Measurements from ENCODE around the gene CD99L2. TPM values are rescaled to one million over a fixed set of nuclear protein-coding genes. Genes with fewer than 3 reads are reported as not detected.

CD99L2 gene
- total and polyA plus RNA-seq, 7 experiments from 2014 or later, result 14.3 to 20.4 (median 16.0) TPM

- DNase-seq (no peak), ATAC-seq (no peak)
- no peaks in the 10 kb centered on the region for H3K36me3 ChIP-seq (ENCODE audit: control insufficient read depth in 2 of 3, insufficient read depth in 3 of 3, low read length in 3 of 3)
- no peak overlapping the region for H3K27ac Mint-ChIP-seq
- H3K4me1 ChIP-seq (ENCODE audit: control insufficient read depth in 2 of 2, insufficient read depth in 2 of 2, low read length in 2 of 2), result no peaks in the 10 kb centered on the region
- H3K36me3 Mint-ChIP-seq, result no peaks in the 10 kb centered on the region
- no peaks in the 10 kb centered on the region for H3K9me3 ChIP-seq (ENCODE audit: control insufficient read depth in 2 of 3, low read length in 3 of 3)
- H3K27ac ChIP-seq (ENCODE audit: low read depth, low read length), result no peak overlapping the region
- H3K9me3 Mint-ChIP-seq, result peaks cover 0 to 2% (median 0%) of the 10 kb centered on the region in 11 donors
- peaks cover 0 to 2% (median 0%) of the 10 kb centered on the region in 5 donors for H3K27me3 Mint-ChIP-seq
- no peaks in the 10 kb centered on the region for H3K27me3 ChIP-seq (ENCODE audit: control insufficient read depth in 2 of 2, insufficient read depth in 2 of 2, low read length in 2 of 2)
- no peak overlapping the region for H3K4me3 Mint-ChIP-seq
- H3K4me1 Mint-ChIP-seq, result no peaks in the 10 kb centered on the region
- ChIA-PET CTCF (no interaction called here), POLR2A (no interaction called here)
- intact Hi-C loops (cut with micrococcal nuclease), result no loop called here
- no peak overlapping the region for H3K4me3 ChIP-seq (ENCODE audit: low read length)
Measured at GRCh38 chrX:150935467-150935866, 37.0 kb upstream of the CD99L2 start.

- H3K4me1 ChIP-seq (ENCODE audit: control insufficient read depth in 2 of 2, insufficient read depth in 2 of 2, low read length in 2 of 2), result no peaks in the 10 kb centered on the region
- POLR2A ChIA-PET, result no interaction called here
- no peak overlapping the region for H3K27ac ChIP-seq (ENCODE audit: low read depth, low read length)
- Mint-ChIP-seq H3K4me3 (no peak overlapping the region), H3K36me3 (no peaks in the 10 kb centered on the region), H3K27ac (no peak overlapping the region), H3K27me3 (peaks cover 0 to 2% (median 0%) of the 10 kb centered on the region in 5 donors), H3K9me3 (peaks cover 0 to 2% (median 0%) of the 10 kb centered on the region in 11 donors), H3K4me1 (no peaks in the 10 kb centered on the region)
- H3K27me3 ChIP-seq (ENCODE audit: control insufficient read depth in 2 of 2, insufficient read depth in 2 of 2, low read length in 2 of 2), result no peaks in the 10 kb centered on the region
- CTCF ChIA-PET, result no interaction called here
- no peak for ATAC-seq
- intact Hi-C loops (cut with micrococcal nuclease), result no loop called here
- H3K9me3 ChIP-seq (ENCODE audit: control insufficient read depth in 2 of 3, low read length in 3 of 3), result no peaks in the 10 kb centered on the region
- H3K36me3 ChIP-seq (ENCODE audit: control insufficient read depth in 2 of 3, insufficient read depth in 3 of 3, low read length in 3 of 3), result no peaks in the 10 kb centered on the region
- DNase-seq, result no peak
- H3K4me3 ChIP-seq (ENCODE audit: low read length), result no peak overlapping the region
Measured at GRCh38 chrX:150934453-150934852, 36.0 kb upstream of the CD99L2 start.

GRCh38 chrX:150933945-150934350 lies 35.5 kb upstream of the CD99L2 start:
- Mint-ChIP-seq H3K27ac (no peak overlapping the region), H3K27me3 (peaks cover 0 to 2% (median 0%) of the 10 kb centered on the region in 5 donors), H3K9me3 (peaks cover 0 to 2% (median 0%) of the 10 kb centered on the region in 11 donors), H3K4me3 (no peak overlapping the region), H3K36me3 (no peaks in the 10 kb centered on the region), H3K4me1 (no peaks in the 10 kb centered on the region)
- CTCF ChIA-PET, result no interaction called here
- intact Hi-C loops (cut with micrococcal nuclease), result no loop called here
- Histone ChIP-seq H3K27ac (ENCODE audit: low read depth, low read length) (no peak overlapping the region), H3K9me3 (ENCODE audit: control insufficient read depth in 2 of 3, low read length in 3 of 3) (no peaks in the 10 kb centered on the region), H3K4me3 (ENCODE audit: low read length) (no peak overlapping the region), H3K36me3 (ENCODE audit: control insufficient read depth in 2 of 3, insufficient read depth in 3 of 3, low read length in 3 of 3) (no peaks in the 10 kb centered on the region), H3K4me1 (ENCODE audit: control insufficient read depth in 2 of 2, insufficient read depth in 2 of 2, low read length in 2 of 2) (no peaks in the 10 kb centered on the region), H3K27me3 (ENCODE audit: control insufficient read depth in 2 of 2, insufficient read depth in 2 of 2, low read length in 2 of 2) (no peaks in the 10 kb centered on the region)
- DNase-seq (no peak), ATAC-seq (no peak)
- POLR2A ChIA-PET, result no interaction called here

- H3K27me3 Mint-ChIP-seq, result no peaks in the 10 kb centered on the region
- H3K4me1 Mint-ChIP-seq, result no peaks in the 10 kb centered on the region
- DNase-seq (no peak), ATAC-seq (no peak)
- Histone ChIP-seq H3K27ac (ENCODE audit: low read depth, low read length) (no peak overlapping the region), H3K4me3 (ENCODE audit: low read length) (no peak overlapping the region), H3K36me3 (ENCODE audit: control insufficient read depth in 2 of 3, insufficient read depth in 3 of 3, low read length in 3 of 3) (no peaks in the 10 kb centered on the region), H3K9me3 (ENCODE audit: control insufficient read depth in 2 of 3, low read length in 3 of 3) (no peaks in the 10 kb centered on the region), H3K4me1 (ENCODE audit: control insufficient read depth in 2 of 2, insufficient read depth in 2 of 2, low read length in 2 of 2) (no peaks in the 10 kb centered on the region), H3K27me3 (ENCODE audit: control insufficient read depth in 2 of 2, insufficient read depth in 2 of 2, low read length in 2 of 2) (no peaks in the 10 kb centered on the region)
- H3K27ac Mint-ChIP-seq, result no peak overlapping the region
- no peaks in the 10 kb centered on the region for H3K9me3 Mint-ChIP-seq
- POLR2A ChIA-PET, result no interaction called here
- H3K36me3 Mint-ChIP-seq, result no peaks in the 10 kb centered on the region
- CTCF ChIA-PET, result no interaction called here
- H3K4me3 Mint-ChIP-seq, result no peak overlapping the region
- intact Hi-C loops (cut with micrococcal nuclease), result no loop called here
Measured at GRCh38 chrX:150929058-150929457, 30.6 kb upstream of the CD99L2 start.

- H3K9me3 Mint-ChIP-seq, result peaks cover 0 to 1% (median 0%) of the 10 kb centered on the region in 11 donors
- CTCF ChIA-PET, result no interaction called here
- no peaks in the 10 kb centered on the region for H3K4me1 Mint-ChIP-seq
Measured at GRCh38 chrX:150926791-150927190, 28.3 kb upstream of the CD99L2 start.

GRCh38 chrX:150926304-150926703 lies 27.8 kb upstream of the CD99L2 start:
- Histone ChIP-seq H3K36me3 (ENCODE audit: control insufficient read depth in 2 of 3, insufficient read depth in 3 of 3, low read length in 3 of 3) (no peaks in the 10 kb centered on the region), H3K27ac (ENCODE audit: low read depth, low read length) (no peak overlapping the region), H3K27me3 (ENCODE audit: control insufficient read depth in 2 of 2, insufficient read depth in 2 of 2, low read length in 2 of 2) (no peaks in the 10 kb centered on the region), H3K4me3 (ENCODE audit: low read length) (no peak overlapping the region), H3K4me1 (ENCODE audit: control insufficient read depth in 2 of 2, insufficient read depth in 2 of 2, low read length in 2 of 2) (no peaks in the 10 kb centered on the region), H3K9me3 (ENCODE audit: control insufficient read depth in 2 of 3, low read length in 3 of 3) (no peaks in the 10 kb centered on the region)
- no peaks in the 10 kb centered on the region for H3K27me3 Mint-ChIP-seq
- H3K4me3 Mint-ChIP-seq, result no peak overlapping the region
- no peak for ATAC-seq
- no peaks in the 10 kb centered on the region for H3K36me3 Mint-ChIP-seq
- POLR2A ChIA-PET, result no interaction called here
- CTCF ChIA-PET, result no interaction called here
- intact Hi-C loops (cut with micrococcal nuclease), result no loop called here
- no peaks in the 10 kb centered on the region for H3K4me1 Mint-ChIP-seq
- peaks cover 0 to 1% (median 0%) of the 10 kb centered on the region in 11 donors for H3K9me3 Mint-ChIP-seq
- no peak for DNase-seq
- H3K27ac Mint-ChIP-seq, result no peak overlapping the region

More at GRCh38 chrX:150926791-150927190, 28.3 kb upstream of the CD99L2 start:
- POLR2A ChIA-PET, result no interaction called here
- no peak for ATAC-seq
- H3K4me3 Mint-ChIP-seq, result no peak overlapping the region
- Histone ChIP-seq H3K27me3 (ENCODE audit: control insufficient read depth in 2 of 2, insufficient read depth in 2 of 2, low read length in 2 of 2) (no peaks in the 10 kb centered on the region), H3K36me3 (ENCODE audit: control insufficient read depth in 2 of 3, insufficient read depth in 3 of 3, low read length in 3 of 3) (no peaks in the 10 kb centered on the region), H3K4me1 (ENCODE audit: control insufficient read depth in 2 of 2, insufficient read depth in 2 of 2, low read length in 2 of 2) (no peaks in the 10 kb centered on the region), H3K27ac (ENCODE audit: low read depth, low read length) (no peak overlapping the region), H3K9me3 (ENCODE audit: control insufficient read depth in 2 of 3, low read length in 3 of 3) (no peaks in the 10 kb centered on the region), H3K4me3 (ENCODE audit: low read length) (no peak overlapping the region)
- no peak overlapping the region for H3K27ac Mint-ChIP-seq
- H3K27me3 Mint-ChIP-seq, result no peaks in the 10 kb centered on the region
- DNase-seq, result no peak
- intact Hi-C loops (cut with micrococcal nuclease), result no loop called here
- no peaks in the 10 kb centered on the region for H3K36me3 Mint-ChIP-seq

GRCh38 chrX:150919401-150919800 lies 20.9 kb upstream of the CD99L2 start:
- no peak overlapping the region for H3K27ac ChIP-seq (ENCODE audit: low read depth, low read length)
- Mint-ChIP-seq H3K4me1 (no peaks in the 10 kb centered on the region), H3K36me3 (no peaks in the 10 kb centered on the region), H3K27me3 (peaks cover 0 to 3% (median 0%) of the 10 kb centered on the region in 5 donors), H3K4me3 (no peak overlapping the region), H3K9me3 (peaks cover 0 to 1% (median 0%) of the 10 kb centered on the region in 11 donors), H3K27ac (no peak overlapping the region)
- no peaks in the 10 kb centered on the region for H3K27me3 ChIP-seq (ENCODE audit: control insufficient read depth in 2 of 2, insufficient read depth in 2 of 2, low read length in 2 of 2)
- DNase-seq, result no peak
- CTCF ChIA-PET, result no interaction called here
- H3K36me3 ChIP-seq (ENCODE audit: control insufficient read depth in 2 of 3, insufficient read depth in 3 of 3, low read length in 3 of 3), result no peaks in the 10 kb centered on the region
- POLR2A ChIA-PET, result no interaction called here
- H3K4me1 ChIP-seq (ENCODE audit: control insufficient read depth in 2 of 2, insufficient read depth in 2 of 2, low read length in 2 of 2), result no peaks in the 10 kb centered on the region
- no peaks in the 10 kb centered on the region for H3K9me3 ChIP-seq (ENCODE audit: control insufficient read depth in 2 of 3, low read length in 3 of 3)
- H3K4me3 ChIP-seq (ENCODE audit: low read length), result no peak overlapping the region
- no peak for ATAC-seq
- intact Hi-C loops (cut with micrococcal nuclease), result no loop called here

Measured in naive thymus-derived CD4-positive, alpha-beta T cell (primary cell).